GM20431 (cell line): ENCODE data around the gene TMCC2.
"Not testable (repeated sequence)": the region's sequence is repeated elsewhere in the genome, so short reads cannot be mapped to it uniquely, and the experiment has no call there.

Experiments used
- in situ Hi-C: fragments of 300-500 bp; cut with MseI, MboI; formaldehyde crosslinking; loops from one replicate; pipeline ENCODE4 v1.15.0; 2020; ENCODE audit warnings: low sequenced_read_pairs; ENCODE audit not compliant: unreplicated experiment

TMCC2 gene

DNA sequence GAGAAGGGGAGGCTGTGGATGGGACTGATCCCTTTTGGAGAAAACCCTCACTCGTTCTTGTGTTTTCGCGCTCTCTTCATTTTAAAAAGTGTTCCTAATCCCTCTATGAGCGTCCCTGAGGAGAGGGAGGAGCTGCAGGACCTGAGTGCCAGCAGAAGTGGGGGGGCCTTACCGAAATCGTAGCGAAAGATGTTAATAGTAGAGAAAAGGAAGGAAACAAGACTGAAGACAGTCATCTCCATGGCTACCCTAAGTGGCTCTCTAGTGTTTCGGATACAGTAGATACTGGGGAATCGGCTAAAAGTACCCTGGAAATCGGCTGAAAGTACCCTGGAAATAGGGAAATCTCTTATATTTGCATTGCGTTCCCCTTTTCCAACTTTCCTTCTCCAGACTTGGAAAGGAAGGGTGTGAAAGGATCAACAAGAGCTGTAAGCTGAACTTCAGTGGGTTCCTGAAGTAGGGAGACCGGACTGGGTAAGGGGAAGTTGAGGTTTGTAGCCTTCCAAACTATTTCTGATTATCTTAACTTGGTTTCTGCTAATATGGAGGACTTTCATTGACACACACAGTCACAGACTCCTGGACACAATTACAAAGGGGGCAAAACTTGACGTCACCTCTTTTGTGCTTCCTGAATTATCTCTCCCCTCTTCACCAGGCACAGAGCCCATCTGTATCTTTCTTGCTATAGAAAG lies 15.8 kb upstream of the TMCC2 start:
- in situ Hi-C loops = no loop called here

GRCh38 chr1:205214756-205215155 lies 13.0 kb upstream of the TMCC2 start:
- in situ Hi-C loops = no loop called here

DNA sequence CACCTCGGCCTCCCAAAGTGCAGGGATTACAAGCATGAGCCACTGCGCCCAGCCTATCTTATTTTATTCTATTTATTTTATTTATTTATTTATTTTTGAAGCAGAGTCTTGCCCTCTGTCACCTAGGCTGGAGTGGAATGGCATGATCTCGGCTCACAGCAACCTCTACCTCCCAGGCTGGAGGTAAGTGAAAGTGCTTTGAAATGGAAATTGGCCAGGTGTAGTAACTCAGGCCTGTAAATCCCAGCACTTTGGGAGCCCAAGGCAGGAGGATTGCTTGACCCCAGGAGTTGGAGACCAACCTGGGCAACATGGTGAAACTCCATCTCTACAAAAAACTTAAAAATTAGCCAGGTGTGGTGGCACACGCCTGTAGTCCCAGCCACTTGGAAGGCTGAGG lies 11.2 kb upstream of the TMCC2 start:
- in situ Hi-C loops = no loop called here

DNA sequence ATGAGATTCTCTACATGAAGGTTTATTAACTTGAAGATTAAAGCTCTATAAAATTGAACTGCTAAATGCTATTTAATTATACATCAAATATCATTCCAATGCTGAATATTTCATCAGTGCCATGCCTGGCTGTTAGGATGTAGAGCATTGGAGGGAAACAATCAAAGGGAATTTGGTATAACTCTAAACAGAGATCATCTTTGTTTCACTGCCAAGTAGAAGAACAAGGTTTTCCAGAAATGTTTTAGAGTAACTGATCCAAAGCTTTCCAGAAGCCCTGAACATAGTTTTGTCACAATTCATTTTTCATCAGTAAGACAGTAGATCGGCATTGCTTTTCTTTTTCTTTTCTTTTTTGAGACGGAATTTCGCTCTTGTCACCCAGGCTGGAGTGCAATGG lies 10.3 kb upstream of the TMCC2 start:
- in situ Hi-C loops = no loop called here

GRCh38 chr1:205220421-205220820 lies 7.3 kb upstream of the TMCC2 start:
- in situ Hi-C loops = no loop called here

GRCh38 chr1:205224736-205225135 lies 3.0 kb upstream of the TMCC2 start:
- in situ Hi-C loops = no loop called here

- in situ Hi-C loops = no loop called here
Measured at GRCh38 chr1:205225901-205226765, 1.6 kb upstream of the TMCC2 start.

- in situ Hi-C loops = no loop called here
Measured at GRCh38 chr1:205226868-205227583, 720 bp upstream of the TMCC2 start.

DNA sequence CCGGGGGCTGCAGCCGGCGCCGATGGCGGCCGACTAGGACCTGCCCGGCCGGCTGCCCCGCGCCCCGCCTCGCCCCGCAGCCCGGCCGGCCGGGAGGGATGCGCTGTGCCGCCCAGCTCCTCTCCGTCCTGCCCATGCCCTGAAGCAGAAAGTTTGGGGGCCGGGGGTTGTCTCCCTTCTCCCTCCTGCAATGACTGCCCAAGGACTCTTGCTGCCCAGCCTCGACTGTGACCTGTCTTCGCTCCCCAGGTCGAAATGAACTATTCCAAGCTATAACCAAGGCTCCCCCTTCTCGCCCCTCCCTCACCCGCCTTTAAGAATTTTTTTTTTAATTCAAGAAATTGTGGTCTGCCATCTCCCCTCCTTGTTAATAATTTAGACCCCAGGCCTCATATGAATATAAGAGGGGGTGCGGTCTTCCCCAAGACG lies 361 bp downstream of the TMCC2 start:
- in situ Hi-C loops = no loop called here

DNA sequence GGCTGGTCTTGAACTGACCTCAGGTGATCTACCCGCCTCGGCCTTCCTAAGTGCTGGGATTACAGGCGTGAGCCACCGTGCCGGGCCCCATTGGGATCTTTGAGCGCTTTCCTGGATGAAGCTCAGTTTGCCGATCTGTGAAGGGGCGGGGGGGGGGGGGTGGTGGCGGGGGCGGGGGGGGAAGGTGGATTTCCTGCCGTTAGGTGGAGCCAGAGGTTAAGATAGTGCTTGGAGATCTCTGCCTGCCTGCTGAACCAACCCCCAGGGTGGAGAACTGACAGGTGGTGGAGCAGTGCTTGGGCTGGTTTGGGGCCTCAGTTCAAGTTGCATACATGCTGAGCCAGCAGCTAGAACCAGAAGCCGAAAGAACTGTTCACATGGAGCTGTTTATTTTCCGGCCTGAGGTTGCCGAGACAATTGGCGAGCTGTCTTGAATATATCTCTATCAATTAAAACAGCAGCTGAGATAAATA lies 1.7 kb downstream of the TMCC2 start:
- in situ Hi-C loops = no loop called here

DNA sequence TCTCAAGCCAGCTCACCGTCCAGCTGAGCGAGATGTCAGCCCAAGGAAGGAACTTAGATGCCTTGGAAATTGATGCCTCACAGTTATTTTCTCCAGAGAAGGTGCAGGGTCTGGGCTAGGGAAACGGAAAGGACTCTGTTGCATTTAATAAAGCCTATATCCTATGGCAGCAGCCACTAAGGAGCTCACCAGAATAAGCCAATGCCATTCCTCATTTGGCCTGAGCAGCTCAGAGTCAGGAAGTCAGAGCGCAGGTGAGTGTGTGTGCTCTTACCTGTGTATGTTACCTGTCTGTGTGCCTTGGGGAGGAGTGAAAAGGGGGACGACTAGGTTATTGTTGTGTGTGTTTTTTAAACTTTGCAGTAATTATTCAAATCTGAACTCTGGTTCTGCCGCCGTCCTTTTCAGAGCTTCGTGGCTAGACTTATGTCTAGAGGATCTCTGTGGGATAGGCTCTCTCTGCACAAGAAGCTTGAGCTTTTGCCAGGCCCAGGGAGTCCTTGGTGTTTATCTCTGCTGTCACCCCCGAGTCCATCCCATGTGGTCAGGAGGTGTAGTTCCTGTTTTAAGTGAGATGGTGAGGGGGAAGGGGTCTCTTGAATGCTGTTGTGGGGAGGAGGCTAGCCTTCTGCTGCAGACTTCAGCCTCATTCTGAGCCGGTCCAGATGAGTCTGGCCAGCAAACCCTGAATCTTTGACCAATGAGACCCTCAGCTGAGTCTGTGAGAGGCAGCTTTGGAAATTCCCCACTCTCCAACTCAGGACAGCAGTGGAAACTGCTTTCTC lies 2.4 kb downstream of the TMCC2 start:
- in situ Hi-C loops = no loop called here

DNA sequence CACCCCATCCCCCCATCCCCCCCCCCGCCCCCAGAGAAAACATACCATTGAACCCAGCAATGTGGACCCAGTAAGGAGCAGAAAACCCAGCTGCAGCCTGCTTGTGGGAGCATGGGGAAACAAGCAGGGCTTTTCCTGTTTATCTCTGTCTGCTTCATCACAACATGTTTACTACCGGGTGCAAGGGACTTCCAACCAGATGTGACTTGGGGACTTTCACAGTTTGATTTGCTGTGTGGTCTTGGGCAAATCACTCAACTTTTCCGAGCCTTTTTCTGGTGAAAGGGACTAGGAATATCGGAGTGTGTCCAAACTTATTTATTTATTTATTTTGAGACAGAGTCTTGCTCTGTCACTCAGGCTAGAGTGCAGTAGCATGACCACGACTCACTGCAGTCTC lies 3.2 kb downstream of the TMCC2 start:
- in situ Hi-C loops = no loop called here

DNA sequence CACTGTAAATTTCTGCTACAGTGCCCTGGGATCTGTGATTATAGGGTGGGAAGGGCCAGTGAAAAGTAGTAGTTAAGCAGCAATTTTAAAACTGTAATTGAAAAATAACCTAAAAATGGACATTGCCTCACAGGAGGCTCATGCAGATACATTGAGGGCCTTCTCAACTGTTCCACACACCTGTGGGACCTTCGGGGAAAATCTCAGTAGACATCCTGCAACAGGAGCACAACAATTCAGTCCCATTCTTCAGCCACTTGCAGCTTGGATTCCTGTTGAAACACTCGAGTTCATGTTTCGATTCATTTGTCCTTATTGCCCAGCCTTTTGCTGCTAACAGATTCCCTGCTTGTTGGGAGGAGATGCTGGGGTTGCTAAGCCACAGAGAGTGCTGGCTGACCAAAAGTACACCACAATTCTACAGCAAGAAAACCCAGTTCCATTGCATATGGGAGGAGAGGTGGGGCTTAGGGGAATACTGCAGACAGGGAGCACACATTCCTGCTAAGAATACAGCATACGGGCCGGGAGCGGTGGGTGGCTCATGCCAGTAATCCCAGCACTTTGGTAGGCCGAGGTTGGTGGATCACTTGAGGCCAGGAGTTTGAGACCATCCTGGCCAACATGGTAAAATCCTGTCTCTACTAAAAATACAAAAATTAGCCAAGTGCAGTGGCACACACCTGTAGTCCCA lies 4.5 kb downstream of the TMCC2 start:
- in situ Hi-C loops = no loop called here

- in situ Hi-C loops = no loop called here
Measured at GRCh38 chr1:205232945-205233397, 5.2 kb downstream of the TMCC2 start.

- in situ Hi-C loops = not testable (repeated sequence)
Measured at GRCh38 chr1:205233986-205234385, 6.2 kb downstream of the TMCC2 start.

GRCh38 chr1:205235951-205236350 lies 8.2 kb downstream of the TMCC2 start:
- in situ Hi-C loops = no loop called here

DNA sequence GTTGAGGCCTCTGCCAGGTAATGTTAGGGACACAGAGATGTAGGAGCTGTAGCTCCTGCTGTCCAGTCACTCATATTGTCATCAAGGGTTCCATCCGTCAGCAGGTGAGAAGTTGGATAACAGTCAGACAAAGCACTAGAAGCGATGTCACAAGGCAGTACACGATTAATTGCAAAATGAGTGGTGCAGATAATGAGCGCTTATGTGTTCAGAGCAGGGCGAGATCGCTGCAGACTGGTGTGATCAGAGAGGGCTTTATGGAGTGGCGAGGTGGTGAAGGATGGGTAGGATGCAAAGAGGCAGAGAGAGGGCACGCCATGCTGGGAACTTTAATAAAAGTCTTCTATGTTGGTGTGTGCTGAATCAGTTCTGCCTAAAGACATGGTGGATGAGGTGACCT lies 8.8 kb downstream of the TMCC2 start:
- in situ Hi-C loops = no loop called here

DNA sequence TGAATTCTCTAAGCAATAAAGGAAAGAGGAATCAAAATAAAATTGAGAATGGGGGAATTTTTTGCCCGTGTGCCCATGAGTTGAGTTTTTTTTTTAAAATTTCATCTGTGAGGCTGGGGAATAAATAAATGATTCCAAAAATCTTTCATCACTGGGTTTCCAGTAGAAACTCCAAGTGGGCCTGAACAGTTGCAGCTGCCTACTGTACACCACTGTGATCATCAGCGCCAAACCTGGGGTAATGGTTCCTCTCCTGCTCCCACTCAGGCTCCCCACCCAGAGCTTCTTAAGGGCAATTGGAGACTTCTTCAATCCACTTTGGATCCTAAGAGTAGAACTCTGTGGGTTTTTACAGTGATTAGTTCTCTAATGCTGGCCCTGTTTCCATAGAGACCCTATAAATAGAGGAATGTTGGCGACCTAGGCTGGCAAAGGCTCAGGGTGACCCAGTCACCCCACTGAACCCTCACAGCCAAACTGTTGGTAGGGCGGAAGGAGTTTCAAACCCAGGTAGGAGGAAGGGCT lies 9.3 kb downstream of the TMCC2 start:
- in situ Hi-C loops = no loop called here
